ENCODE data around the gene TPO. TPM values are rescaled to one million over a fixed set of nuclear protein-coding genes. Genes with fewer than 3 reads are reported as not detected.
"Not testable (repeated sequence)": the region's sequence is repeated elsewhere in the genome, so short reads cannot be mapped to it uniquely, and the experiment has no call there.

Gene TPO
- polyA plus RNA-seq, 1 experiment = not detected

DNA sequence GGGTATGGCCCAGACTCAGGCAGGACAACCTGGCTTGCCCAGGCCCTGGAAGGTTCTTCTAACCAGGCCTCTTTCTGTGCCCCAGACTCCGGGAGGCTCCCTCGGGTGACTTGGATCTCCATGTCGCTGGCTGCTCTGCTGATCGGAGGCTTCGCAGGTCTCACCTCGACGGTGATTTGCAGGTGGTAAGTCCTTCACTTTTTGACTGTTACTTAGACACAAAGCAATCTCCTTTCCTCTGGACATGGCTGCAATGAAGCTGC, 103.5 kb downstream of the TPO start:
- Histone ChIP-seq H3K4me3 (ENCODE audit: low read depth, low read length) (no peak overlapping the region), H3K36me3 (ENCODE audit: control insufficient read depth, insufficient read depth, low read length) (no peaks in the 10 kb centered on the region), H3K27me3 (ENCODE audit: control insufficient read depth, insufficient read depth, low read length) (no peaks in the 10 kb centered on the region)
- TF ChIP-seq, protein P1, sequence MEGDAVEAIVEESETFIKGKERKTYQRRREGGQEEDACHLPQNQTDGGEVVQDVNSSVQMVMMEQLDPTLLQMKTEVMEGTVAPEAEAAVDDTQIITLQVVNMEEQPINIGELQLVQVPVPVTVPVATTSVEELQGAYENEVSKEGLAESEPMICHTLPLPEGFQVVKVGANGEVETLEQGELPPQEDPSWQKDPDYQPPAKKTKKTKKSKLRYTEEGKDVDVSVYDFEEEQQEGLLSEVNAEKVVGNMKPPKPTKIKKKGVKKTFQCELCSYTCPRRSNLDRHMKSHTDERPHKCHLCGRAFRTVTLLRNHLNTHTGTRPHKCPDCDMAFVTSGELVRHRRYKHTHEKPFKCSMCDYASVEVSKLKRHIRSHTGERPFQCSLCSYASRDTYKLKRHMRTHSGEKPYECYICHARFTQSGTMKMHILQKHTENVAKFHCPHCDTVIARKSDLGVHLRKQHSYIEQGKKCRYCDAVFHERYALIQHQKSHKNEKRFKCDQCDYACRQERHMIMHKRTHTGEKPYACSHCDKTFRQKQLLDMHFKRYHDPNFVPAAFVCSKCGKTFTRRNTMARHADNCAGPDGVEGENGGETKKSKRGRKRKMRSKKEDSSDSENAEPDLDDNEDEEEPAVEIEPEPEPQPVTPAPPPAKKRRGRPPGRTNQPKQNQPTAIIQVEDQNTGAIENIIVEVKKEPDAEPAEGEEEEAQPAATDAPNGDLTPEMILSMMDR (IDR thresholded peaks at IDR 0.05; ENCODE audit: insufficient read depth, low read depth, low read length) = no peak
- DNase-seq (ENCODE audit: low read depth) = no peak
- ChIA-PET POLR2A (no interaction called here), CTCF (no interaction called here)

DNA sequence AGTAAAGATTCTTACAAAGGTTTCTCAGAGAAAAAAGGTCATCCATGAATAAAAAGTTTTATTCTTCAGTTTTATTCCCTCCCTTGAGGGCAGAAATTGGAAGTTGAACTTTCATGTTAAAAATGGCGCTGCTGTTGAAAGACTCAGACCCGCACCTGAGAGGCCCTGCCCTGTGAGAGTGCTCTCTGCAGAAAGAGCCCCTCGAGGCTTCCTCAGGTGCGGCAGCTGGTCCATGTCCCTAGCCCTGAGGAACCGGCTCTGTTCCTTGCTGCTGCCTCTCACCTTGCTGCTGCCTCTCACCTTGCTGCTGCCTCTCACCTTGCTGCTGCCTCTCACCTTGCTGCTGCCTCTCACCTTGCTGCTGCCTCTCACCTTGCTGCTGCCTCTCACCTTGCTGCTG, 104.0 kb downstream of the TPO start:
- DNase-seq (ENCODE audit: low read depth); CTCF ChIA-PET: not testable (repeated sequence)

DNA sequence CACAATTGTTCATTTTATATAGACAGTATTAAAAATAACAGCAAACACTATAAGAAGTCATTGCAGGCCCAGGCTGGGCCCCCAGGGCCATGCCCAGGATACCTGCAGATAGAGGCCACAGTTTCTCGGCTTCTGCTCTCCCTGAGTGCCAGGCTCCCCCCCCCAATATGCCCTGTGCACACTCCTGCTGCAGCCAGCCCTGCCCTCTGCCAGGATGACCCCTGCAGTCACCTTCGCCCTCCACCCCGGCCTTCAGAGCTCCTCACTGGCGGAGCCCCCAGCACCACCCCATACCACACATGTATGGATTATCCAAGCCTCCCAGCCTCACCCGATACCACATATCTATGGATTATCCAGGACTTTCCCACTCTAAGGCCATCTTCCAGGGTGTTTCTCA, 104.5 kb downstream of the TPO start:
- no peak for DNase-seq (ENCODE audit: low read depth)
- TF ChIP-seq, protein P1 (IDR thresholded peaks at IDR 0.05; ENCODE audit: insufficient read depth, low read depth, low read length) = no peak
- H3K4me3 ChIP-seq (ENCODE audit: low read depth, low read length) = no peak overlapping the region
- no peaks in the 10 kb centered on the region for H3K27me3 ChIP-seq (ENCODE audit: control insufficient read depth, insufficient read depth, low read length)
- no peaks in the 10 kb centered on the region for H3K36me3 ChIP-seq (ENCODE audit: control insufficient read depth, insufficient read depth, low read length)
- ChIA-PET POLR2A (no interaction called here), CTCF (no interaction called here)

More for the DNA sequence above, 104.0 kb downstream of the TPO start:
- H3K36me3 ChIP-seq (ENCODE audit: control insufficient read depth, insufficient read depth, low read length); H3K4me3 ChIP-seq (ENCODE audit: low read depth, low read length); H3K27me3 ChIP-seq (ENCODE audit: control insufficient read depth, insufficient read depth, low read length); POLR2A ChIA-PET: not testable (repeated sequence)

DNA sequence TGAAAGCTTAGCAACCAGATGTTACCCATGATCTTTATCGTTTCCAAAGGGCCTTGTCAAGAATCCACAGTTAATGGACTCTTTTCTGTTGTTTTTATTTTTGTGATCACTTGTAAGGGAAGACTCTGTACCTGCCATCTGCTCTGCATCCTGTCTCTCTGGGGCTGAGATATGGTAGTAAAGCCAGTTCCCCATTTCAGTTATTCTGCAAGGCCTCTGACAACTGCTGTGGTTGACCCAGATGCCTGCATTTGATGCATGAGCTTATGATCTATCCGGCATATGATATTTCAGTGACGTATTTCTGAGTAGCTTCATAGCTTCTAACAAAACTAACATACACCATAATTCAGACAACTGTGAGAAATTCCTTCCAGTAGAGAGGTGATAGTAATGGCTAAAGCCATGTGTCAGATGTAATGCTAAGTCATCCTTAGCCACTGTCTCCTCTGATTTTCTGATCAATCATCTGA, 105.1 kb downstream of the TPO start:
- ChIA-PET CTCF (interaction anchor here (0.6 kb wide), 1 partner anchor 33 kb away, joined by 4 read pairs; no protein-coding TSS in a partner anchor), POLR2A (no interaction called here)
- DNase-seq (ENCODE audit: low read depth) = no peak
- H3K27me3 ChIP-seq (ENCODE audit: control insufficient read depth, insufficient read depth, low read length) = no peaks in the 10 kb centered on the region
- no peaks in the 10 kb centered on the region for H3K36me3 ChIP-seq (ENCODE audit: control insufficient read depth, insufficient read depth, low read length)
- TF ChIP-seq, protein P1 (IDR thresholded peaks at IDR 0.05; ENCODE audit: insufficient read depth, low read depth, low read length) = no peak
- no peak overlapping the region for H3K4me3 ChIP-seq (ENCODE audit: low read depth, low read length)

DNA sequence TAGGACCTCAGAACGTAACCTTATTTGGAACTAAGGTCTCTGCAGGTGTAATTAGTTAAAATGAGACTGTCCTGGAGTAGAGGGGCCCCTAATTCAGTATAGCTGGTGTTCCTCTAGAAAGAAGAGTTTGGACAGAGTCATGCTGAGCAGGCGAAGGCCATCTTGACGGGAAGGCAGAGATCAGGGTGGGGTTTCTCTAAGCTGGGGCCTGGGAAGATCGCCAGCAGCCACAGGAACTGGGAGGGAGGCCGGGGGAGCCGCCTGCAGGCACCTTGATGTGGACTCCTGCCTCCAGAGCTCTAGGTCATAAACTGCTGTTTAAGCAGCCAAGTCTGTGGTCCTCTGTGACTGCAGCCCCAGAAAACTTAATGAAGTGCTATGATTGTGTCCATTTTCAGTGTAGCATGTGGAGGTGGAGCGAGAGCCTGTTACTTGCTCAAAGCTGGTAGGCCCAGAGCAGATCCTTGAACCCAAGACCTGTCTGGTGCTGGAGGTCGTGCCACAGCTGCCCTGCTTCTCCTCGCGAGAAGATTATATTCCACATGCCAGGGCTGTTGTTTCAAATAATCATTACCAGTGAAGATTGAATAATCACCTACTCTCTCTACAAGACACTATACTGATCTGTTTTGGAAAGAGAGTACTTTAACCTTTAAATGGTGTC, 105.7 kb downstream of the TPO start:
- Histone ChIP-seq H3K36me3 (ENCODE audit: control insufficient read depth, insufficient read depth, low read length) (no peaks in the 10 kb centered on the region), H3K4me3 (ENCODE audit: low read depth, low read length) (no peak overlapping the region), H3K27me3 (ENCODE audit: control insufficient read depth, insufficient read depth, low read length) (no peaks in the 10 kb centered on the region)
- ChIA-PET CTCF (interaction anchor here (0.6 to 0.9 kb wide), 2 partner anchors 27 to 32 kb away, joined by 4 read pairs; no protein-coding TSS in a partner anchor), POLR2A (no interaction called here)
- TF ChIP-seq, protein P1 (IDR thresholded peaks at IDR 0.05; ENCODE audit: insufficient read depth, low read depth, low read length) = no peak
- DNase-seq (ENCODE audit: low read depth) = no peak

Data from BJ (cell line).